ENCODE measurements around the gene SLC22A24. TPM values are rescaled to one million over a fixed set of nuclear protein-coding genes. Genes with fewer than 3 reads are reported as not detected.
"Not testable (repeated sequence)": the region's sequence is repeated elsewhere in the genome, so short reads cannot be mapped to it uniquely, and the experiment has no call there.

SLC22A24 gene
- total RNA-seq: not detected

- ChIA-PET CTCF (interaction anchor here (0.7 kb wide), 1 partner anchor 238 kb away, joined by 3 read pairs; no protein-coding TSS in a partner anchor), POLR2A (no interaction called here)
- Mint-ChIP-seq H3K4me3 (no peak within 1 kb of the TSS), H3K27me3 (peaks cover 5% of the 10 kb centered on the region), H3K4me1 (ENCODE audit: low read depth) (no peaks in the 10 kb centered on the region), H3K36me3 (no peaks in the 10 kb centered on the region), H3K9me3 (no peaks in the 10 kb centered on the region), H3K27ac (no peak within 1 kb of the TSS)
- DNase-seq: no peak
- intact Hi-C loops (cut with micrococcal nuclease): no loop called here
Observed at GRCh38 chr11:63144121-63144520, at the start of gene SLC22A24. TSS of gene SLC22A24 (minus strand) at chr11:63144221. CDS start at chr11:63143779, 442 bp downstream.

DNA sequence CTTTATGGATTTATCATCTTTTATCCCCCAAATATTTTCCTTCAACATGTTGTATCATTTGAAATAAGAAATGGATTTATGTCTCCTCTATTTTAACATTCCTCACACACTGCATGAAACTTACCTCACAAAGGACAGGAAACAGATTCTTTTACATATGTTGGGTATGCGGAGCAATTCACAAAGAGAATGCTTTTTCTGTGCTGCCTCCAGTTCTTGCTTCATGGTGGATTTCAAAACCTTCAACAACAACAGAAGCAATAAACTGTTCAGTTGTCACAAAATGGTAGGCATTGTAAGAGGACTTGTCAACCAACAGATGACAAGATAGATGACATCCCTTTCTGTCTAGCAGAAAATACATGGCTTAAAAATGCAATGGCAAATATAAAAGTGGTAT lies 36.5 kb upstream of the SLC22A24 start:
- ChIA-PET POLR2A (no interaction called here), CTCF (no interaction called here)
- Mint-ChIP-seq H3K9me3 (peaks cover 15% of the 10 kb centered on the region), H3K27ac (no peak overlapping the region), H3K4me1 (ENCODE audit: low read depth) (no peaks in the 10 kb centered on the region), H3K36me3 (no peaks in the 10 kb centered on the region), H3K27me3 (peaks cover 13% of the 10 kb centered on the region), H3K4me3 (no peak overlapping the region)
- intact Hi-C loops (cut with micrococcal nuclease): no loop called here
- DNase-seq: no peak

DNA sequence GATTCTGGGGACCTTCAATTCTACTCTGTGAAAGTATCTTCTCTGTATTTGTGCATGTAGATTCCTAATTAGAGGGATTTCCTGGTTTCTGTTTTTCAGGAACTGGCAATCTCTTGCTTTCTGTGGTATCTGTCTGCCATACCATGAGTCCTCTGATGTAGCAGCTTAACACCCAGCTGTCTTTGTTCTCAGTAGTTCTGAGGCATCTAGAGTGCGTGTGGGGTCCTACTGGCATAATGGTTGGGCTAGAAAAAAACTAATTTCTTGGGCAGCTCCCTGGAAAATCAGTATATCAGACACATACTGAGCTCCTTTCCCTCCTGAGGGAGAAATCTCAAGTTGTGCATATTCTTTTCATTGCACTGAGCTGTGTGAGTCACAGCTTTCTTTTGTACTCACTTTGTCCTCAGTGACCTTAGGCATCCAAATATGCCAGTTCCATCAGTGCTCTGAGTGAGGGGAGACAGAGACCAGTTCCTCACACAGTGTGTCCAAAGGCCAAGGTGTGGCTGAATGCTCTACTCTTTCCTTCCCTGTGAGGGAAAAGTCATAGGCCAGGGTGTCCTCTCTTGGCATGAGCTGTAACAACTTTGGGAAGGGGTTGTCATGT lies 35.5 kb upstream of the SLC22A24 start:
- H3K9me3 Mint-ChIP-seq: peaks cover 15% of the 10 kb centered on the region
- H3K27me3 Mint-ChIP-seq: peaks cover 13% of the 10 kb centered on the region
- no peak overlapping the region for H3K27ac Mint-ChIP-seq
- no peak for DNase-seq
- CTCF ChIA-PET: no interaction called here
- intact Hi-C loops (cut with micrococcal nuclease): no loop called here
- H3K36me3 Mint-ChIP-seq: no peaks in the 10 kb centered on the region
- H3K4me3 Mint-ChIP-seq: no peak overlapping the region
- POLR2A ChIA-PET: no interaction called here
- H3K4me1 Mint-ChIP-seq (ENCODE audit: low read depth): no peaks in the 10 kb centered on the region

DNA sequence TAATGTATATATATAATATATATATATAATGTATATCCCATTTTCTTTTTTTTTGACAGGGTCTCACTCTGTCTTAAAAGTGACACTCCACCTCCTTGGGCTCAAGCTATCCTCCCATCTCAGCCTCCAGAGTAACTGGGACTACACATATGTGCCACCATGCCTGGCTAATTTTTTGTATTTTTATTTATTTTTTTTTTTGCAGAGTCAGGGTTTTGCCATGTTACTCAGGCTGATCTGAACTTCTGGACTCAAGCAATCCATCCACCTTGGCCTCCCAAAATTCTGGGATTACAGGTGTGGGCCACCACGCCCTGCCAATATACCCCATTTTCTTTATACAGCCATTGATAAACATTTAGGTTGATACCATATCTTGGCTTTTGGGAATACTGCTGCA lies 33.9 kb upstream of the SLC22A24 start:
- H3K27ac Mint-ChIP-seq: no peak overlapping the region
- ChIA-PET CTCF (no interaction called here), POLR2A (no interaction called here)
- H3K9me3 Mint-ChIP-seq: peaks cover 15% of the 10 kb centered on the region
- no peaks in the 10 kb centered on the region for H3K36me3 Mint-ChIP-seq
- DNase-seq: no peak
- no peak overlapping the region for H3K4me3 Mint-ChIP-seq
- no peaks in the 10 kb centered on the region for H3K4me1 Mint-ChIP-seq (ENCODE audit: low read depth)
- intact Hi-C loops (cut with micrococcal nuclease): no loop called here
- H3K27me3 Mint-ChIP-seq: peaks cover 15% of the 10 kb centered on the region

DNA sequence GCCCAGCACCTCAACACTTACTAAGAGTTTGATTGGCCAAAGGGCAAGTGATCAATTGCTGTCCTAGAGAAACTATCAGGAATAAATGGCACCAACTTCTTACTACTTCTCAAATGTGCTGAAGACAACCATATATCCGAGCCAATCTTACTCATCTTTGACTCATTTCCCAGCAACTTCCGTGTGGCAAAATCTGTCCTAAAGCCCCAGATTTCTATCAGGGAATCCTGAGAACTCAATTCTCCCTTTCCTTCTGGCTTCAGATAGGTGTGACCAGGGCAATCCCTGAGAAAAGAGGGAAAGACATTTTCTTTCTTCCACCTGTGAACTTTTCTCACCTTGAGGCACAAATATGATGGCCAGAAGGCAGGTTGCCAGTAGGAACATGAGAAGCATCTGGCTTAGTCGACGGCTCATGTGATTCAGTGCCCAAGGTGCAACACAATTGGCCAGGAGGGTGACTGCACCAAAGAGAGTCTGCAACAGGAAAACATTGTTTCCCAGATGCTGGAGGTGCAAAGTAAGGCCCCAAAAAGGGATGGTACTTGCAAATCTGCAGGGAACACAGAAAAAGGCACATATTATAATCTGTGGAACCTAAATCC lies 21.8 kb upstream of the SLC22A24 start:
- CTCF ChIA-PET: no interaction called here
- POLR2A ChIA-PET: no interaction called here
- DNase-seq: no peak
- no peak overlapping the region for H3K4me3 Mint-ChIP-seq
- no peaks in the 10 kb centered on the region for H3K9me3 Mint-ChIP-seq
- no peaks in the 10 kb centered on the region for H3K4me1 Mint-ChIP-seq (ENCODE audit: low read depth)
- H3K27ac Mint-ChIP-seq: no peak overlapping the region
- H3K27me3 Mint-ChIP-seq: peaks cover 42% of the 10 kb centered on the region
- intact Hi-C loops (cut with micrococcal nuclease): no loop called here
- no peaks in the 10 kb centered on the region for H3K36me3 Mint-ChIP-seq

DNA sequence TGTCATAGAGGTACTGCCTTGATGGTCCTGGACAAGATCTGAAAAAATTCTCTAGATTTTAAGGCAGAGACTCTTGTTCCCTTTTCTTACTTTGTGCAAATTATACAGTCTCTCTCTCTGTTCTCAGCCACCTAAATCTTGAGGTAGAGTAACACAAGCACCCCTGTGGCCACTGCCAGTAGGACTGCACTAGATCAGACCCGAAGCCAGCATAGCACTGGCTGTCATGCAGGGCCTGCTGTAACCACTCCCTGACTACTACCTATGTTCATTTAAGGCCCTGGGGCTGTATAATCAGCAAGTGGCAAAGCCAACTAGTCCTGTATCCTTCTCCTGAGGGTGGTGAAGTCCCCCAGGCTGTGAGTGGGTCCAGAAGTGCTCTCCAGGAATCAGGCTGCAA lies 11.8 kb upstream of the SLC22A24 start:
- Mint-ChIP-seq H3K27me3 (peaks cover 17% of the 10 kb centered on the region), H3K4me3 (no peak overlapping the region), H3K4me1 (ENCODE audit: low read depth) (no peaks in the 10 kb centered on the region), H3K27ac (no peak overlapping the region), H3K9me3 (peaks cover 4% of the 10 kb centered on the region), H3K36me3 (no peaks in the 10 kb centered on the region)
- no peak for DNase-seq
- CTCF ChIA-PET: no interaction called here
- POLR2A ChIA-PET: no interaction called here
- intact Hi-C loops (cut with micrococcal nuclease): no loop called here

DNA sequence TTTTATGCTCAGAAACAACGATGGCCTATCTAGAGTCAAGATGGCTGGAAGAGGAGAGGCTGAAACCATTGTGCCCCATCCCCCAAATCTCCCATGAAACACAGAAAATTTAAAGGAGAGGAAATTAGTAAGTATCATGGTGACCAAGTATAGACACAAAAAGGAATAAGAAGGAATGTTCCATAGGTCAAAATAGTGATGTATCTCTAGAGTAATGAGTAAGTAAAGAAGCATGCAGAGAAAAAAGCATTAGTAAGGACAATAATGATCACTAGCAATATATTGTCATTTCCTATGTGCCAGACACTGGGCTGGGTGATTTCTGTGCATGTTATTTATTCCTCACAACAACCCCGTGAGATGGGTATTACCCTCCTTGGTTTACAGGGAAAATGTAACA lies 2.6 kb upstream of the SLC22A24 start:
- H3K27me3 Mint-ChIP-seq: peaks cover 5% of the 10 kb centered on the region
- H3K9me3 Mint-ChIP-seq: no peaks in the 10 kb centered on the region
- H3K4me1 Mint-ChIP-seq (ENCODE audit: low read depth): no peaks in the 10 kb centered on the region
- no peak overlapping the region for H3K4me3 Mint-ChIP-seq
- intact Hi-C loops (cut with micrococcal nuclease): no loop called here
- DNase-seq: no peak
- H3K27ac Mint-ChIP-seq: no peak overlapping the region
- POLR2A ChIA-PET: no interaction called here
- H3K36me3 Mint-ChIP-seq: no peaks in the 10 kb centered on the region
- CTCF ChIA-PET: no interaction called here

DNA sequence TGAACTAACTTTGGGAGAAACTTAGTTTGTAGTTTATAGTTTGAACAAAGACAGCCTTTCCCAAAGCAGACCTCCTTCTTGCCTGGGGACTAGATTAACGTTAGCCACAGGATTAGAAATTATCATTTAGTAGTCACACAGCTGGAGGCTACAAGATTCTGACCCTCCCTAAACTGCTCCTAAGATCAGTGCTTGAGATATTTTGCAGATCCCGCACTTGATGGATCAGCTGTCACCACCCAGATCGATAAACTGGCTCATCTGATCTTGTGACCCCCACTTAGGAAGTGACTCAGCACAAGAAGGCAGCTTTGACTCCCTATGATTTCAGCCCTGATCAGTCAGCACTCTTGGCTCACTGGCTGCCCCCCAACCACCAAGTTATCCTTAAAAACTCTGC lies 1.6 kb downstream of the SLC22A24 start:
- no peaks in the 10 kb centered on the region for H3K36me3 Mint-ChIP-seq
- CTCF ChIA-PET: no interaction called here
- no peaks in the 10 kb centered on the region for H3K9me3 Mint-ChIP-seq
- no peak overlapping the region for H3K4me3 Mint-ChIP-seq
- H3K27ac Mint-ChIP-seq: no peak overlapping the region
- intact Hi-C loops (cut with micrococcal nuclease): no loop called here
- H3K27me3 Mint-ChIP-seq: peaks cover 7% of the 10 kb centered on the region
- POLR2A ChIA-PET: no interaction called here
- no peaks in the 10 kb centered on the region for H3K4me1 Mint-ChIP-seq (ENCODE audit: low read depth)
- DNase-seq: no peak

- intact Hi-C loops (cut with micrococcal nuclease): no loop called here
- Mint-ChIP-seq H3K9me3 (peaks cover 5% of the 10 kb centered on the region), H3K27ac (no peak overlapping the region), H3K4me3 (no peak overlapping the region), H3K4me1 (ENCODE audit: low read depth) (no peaks in the 10 kb centered on the region), H3K27me3 (peaks cover 30% of the 10 kb centered on the region), H3K36me3 (no peaks in the 10 kb centered on the region)
- CTCF ChIA-PET: no interaction called here
- no peak for DNase-seq
- POLR2A ChIA-PET: no interaction called here
Observed at GRCh38 chr11:63132985-63133775, 10.8 kb downstream of the SLC22A24 start.

DNA sequence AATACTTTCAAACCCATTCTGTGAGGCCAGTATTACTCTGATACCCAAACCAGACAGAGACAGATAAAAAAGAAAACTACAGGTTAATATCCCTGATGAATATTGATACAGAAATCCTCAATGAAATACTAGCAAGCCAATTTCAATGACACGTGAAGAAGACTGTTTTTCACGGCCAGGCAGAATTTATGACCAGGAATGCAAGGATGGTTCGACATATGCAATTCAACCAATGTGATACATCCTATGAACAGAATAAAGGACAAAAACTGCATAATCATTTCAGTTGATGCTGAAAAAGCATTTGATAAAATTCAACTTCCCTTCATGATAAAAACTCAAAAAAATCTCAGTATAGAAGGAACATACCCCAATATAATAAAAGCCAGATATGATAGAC lies 44.5 kb downstream of the SLC22A24 start:
- Mint-ChIP-seq H3K4me3 (no peak overlapping the region), H3K27me3 (peaks cover 7% of the 10 kb centered on the region), H3K36me3 (peaks cover 5% of the 10 kb centered on the region), H3K9me3 (peaks cover 33% of the 10 kb centered on the region), H3K27ac (no peak overlapping the region), H3K4me1 (ENCODE audit: low read depth) (no peaks in the 10 kb centered on the region)
- DNase-seq: no peak
- intact Hi-C loops (cut with micrococcal nuclease): no loop called here
- POLR2A ChIA-PET: no interaction called here
- CTCF ChIA-PET: no interaction called here

GRCh38 chr11:63080682-63081081 lies 63.3 kb downstream of the SLC22A24 start:
- intact Hi-C loops (cut with micrococcal nuclease): no loop called here
- Mint-ChIP-seq H3K4me1 (ENCODE audit: low read depth) (no peaks in the 10 kb centered on the region), H3K27ac (no peak overlapping the region), H3K9me3 (no peaks in the 10 kb centered on the region), H3K36me3 (no peaks in the 10 kb centered on the region), H3K27me3 (peaks cover 17% of the 10 kb centered on the region), H3K4me3 (no peak overlapping the region)
- POLR2A ChIA-PET: no interaction called here
- CTCF ChIA-PET: no interaction called here
- no peak for DNase-seq

GRCh38 chr11:63046203-63046602 lies 97.8 kb downstream of the SLC22A24 start:
- H3K27me3 Mint-ChIP-seq; H3K9me3 Mint-ChIP-seq; POLR2A ChIA-PET; intact Hi-C loops (cut with micrococcal nuclease); H3K36me3 Mint-ChIP-seq; H3K4me1 Mint-ChIP-seq (ENCODE audit: low read depth); DNase-seq; H3K4me3 Mint-ChIP-seq; H3K27ac Mint-ChIP-seq; CTCF ChIA-PET: not testable (repeated sequence)

- no peak for DNase-seq
- peaks cover 13% of the 10 kb centered on the region for H3K27me3 Mint-ChIP-seq
- H3K4me1 Mint-ChIP-seq (ENCODE audit: low read depth): no peaks in the 10 kb centered on the region
- H3K27ac Mint-ChIP-seq: no peak overlapping the region
- peaks cover 3% of the 10 kb centered on the region for H3K36me3 Mint-ChIP-seq
- intact Hi-C loops (cut with micrococcal nuclease): no loop called here
- ChIA-PET CTCF (interaction anchor here (0.9 to 1.3 kb wide), 2 partner anchors 10 to 23 kb away, joined by 3 read pairs; no protein-coding TSS in a partner anchor), POLR2A (no interaction called here)
- no peaks in the 10 kb centered on the region for H3K9me3 Mint-ChIP-seq
- H3K4me3 Mint-ChIP-seq: no peak overlapping the region
Observed at GRCh38 chr11:63042596-63042995, 101.4 kb downstream of the SLC22A24 start.

Measured in activated CD4-positive, alpha-beta memory T cell treated with anti-CD3 and anti-CD28 coated beads for 36 hours (primary cell).